ENCODE data around the gene SLCO2A1.

- TF ChIP-seq CTCF (IDR thresholded peaks at IDR 0.05; ENCODE audit: insufficient read depth, low read length, poor library complexity, severe bottlenecking) (no peak), EZH2phosphoT487 (conservative IDR thresholded peaks at IDR 0.05; ENCODE audit: low read length) (no peak)
Observed at GRCh38 chr3:134056464-134056891, 26.8 kb upstream of the SLCO2A1 start.

Data from SU-DHL-6 (cell line).